ENCODE data around the gene CLCNKB.
"Not testable (repeated sequence)": the region's sequence is repeated elsewhere in the genome, so short reads cannot be mapped to it uniquely, and the experiment has no call there.

The CLCNKB gene

DNA sequence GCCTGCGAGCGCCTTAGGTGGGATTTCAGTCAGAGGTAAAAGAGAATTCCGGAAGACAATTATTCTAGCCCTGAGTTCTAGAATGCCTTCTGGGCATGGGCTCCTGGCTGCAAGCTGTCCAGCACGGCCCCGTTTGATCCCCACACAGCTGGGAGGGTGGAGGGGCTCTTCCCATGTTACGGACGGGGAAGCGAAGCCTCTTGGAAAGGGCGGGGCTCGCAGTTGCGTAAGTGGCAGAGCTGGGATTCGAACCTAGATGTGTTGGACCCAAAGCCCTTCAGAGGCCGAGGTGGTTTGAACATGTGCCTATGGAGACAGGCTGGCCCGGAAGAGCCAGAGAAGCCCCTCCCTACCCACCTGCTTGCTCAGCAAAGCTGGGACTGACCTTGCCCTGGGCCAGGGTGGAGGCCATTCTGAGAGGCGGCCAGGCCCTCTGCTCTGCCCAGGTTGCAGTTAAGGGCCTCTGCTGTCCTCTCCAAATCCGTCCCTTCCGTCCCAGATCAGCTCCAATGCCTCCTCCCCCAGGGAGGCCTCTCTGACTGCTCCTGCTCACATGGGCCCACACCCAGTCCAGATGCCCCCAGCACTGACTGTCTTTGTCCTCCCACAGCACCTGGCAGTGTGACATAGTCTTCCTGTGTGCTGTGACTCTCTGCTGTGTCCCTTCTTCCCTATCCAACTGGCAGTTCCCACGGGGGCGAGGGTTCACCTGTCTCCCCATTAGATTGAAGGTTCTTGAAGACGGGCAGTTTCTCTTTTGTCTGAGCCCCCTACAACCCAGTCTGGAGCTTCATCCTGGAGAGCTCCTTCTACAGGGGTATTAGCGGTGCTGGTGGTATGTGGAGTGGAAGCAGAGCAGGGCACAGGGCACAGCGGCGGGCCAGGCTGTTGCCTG is 24.6 kb upstream of the CLCNKB start:
- H3K27ac ChIP-seq (ENCODE audit: insufficient read depth in 1 of 2, low read depth in 1 of 2, low read length in 2 of 2, poor library complexity in 1 of 2, severe bottlenecking in 2 of 2): no peak overlapping the region
- H3K4me3 ChIP-seq (ENCODE audit: control insufficient read depth in 1 of 7, extremely low read depth in 1 of 7, insufficient read depth in 4 of 7, low read depth in 2 of 7, low read length in 6 of 7): no peak overlapping the region
- POLR2A ChIA-PET: no interaction called here
- no peaks in the 10 kb centered on the region for H3K36me3 ChIP-seq (ENCODE audit: control insufficient read depth in 4 of 4, insufficient read depth in 4 of 4, low read length in 3 of 4)
- H3K27me3 ChIP-seq (replicated peaks in 2 of 5; ENCODE audit: control insufficient read depth in 4 of 5, insufficient read depth in 5 of 5, low read length in 4 of 5): peaks cover 0 to 5% (median 0%) of the 10 kb centered on the region in 5 experiments
- peaks cover 0 to 8% (median 2%) of the 10 kb centered on the region in 4 experiments for H3K4me1 ChIP-seq (ENCODE audit: control extremely low read depth in 1 of 4, control insufficient read depth in 4 of 4, insufficient read depth in 4 of 4, low read length in 3 of 4)
- H3K9me3 ChIP-seq (ENCODE audit: control extremely low read depth in 1 of 5, control insufficient read depth in 4 of 5, insufficient read depth in 2 of 5, low read depth in 1 of 5, low read length in 4 of 5): no peaks in the 10 kb centered on the region
- CTCF ChIA-PET: interaction anchor here (1.1 to 3.2 kb wide), 5 partner anchors 10 to 38 kb away, joined by 3 to 12 read pairs (median 5); no protein-coding TSS in a partner anchor
- WGBS (ENCODE audit: insufficient coverage): 89% methylated on average over 23 of the region's 23 CpGs
- no peak for DNase-seq

DNA sequence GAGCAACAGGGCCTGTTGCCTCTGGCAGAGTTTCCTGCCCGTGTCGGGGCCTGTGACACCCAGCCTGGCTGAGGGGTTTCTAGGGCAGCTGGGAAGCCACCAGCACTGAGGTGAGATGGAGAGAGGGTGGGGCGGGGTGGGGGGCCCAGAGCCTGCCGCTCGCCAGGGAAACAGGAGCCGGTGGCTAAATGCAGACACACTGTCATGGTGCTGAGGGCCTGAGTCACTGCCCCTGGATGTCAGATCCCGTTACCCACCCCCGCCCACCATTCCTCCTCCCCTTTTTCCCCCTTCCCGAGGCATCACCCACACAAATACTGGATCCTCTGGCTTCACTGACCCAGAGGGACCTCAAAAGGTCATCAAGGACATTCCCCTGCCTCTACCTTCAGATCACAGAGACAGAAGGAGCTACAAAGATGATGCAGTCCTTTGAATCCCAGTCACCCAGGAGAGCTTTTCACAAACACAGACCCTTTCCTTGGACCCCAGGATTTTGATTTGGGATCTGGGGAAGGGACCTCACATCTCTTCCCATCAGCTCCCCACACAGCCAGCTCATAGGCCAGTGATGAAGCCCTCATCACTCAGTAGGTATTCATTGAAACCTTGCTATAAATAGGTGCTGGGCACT is 23.8 kb upstream of the CLCNKB start:
- Histone ChIP-seq H3K9me3 (ENCODE audit: control extremely low read depth in 1 of 5, control insufficient read depth in 4 of 5, insufficient read depth in 2 of 5, low read depth in 1 of 5, low read length in 4 of 5) (no peaks in the 10 kb centered on the region), H3K27ac (ENCODE audit: insufficient read depth in 1 of 2, low read depth in 1 of 2, low read length in 2 of 2, poor library complexity in 1 of 2, severe bottlenecking in 2 of 2) (no peak overlapping the region), H3K4me3 (ENCODE audit: control insufficient read depth in 1 of 7, extremely low read depth in 1 of 7, insufficient read depth in 4 of 7, low read depth in 2 of 7, low read length in 6 of 7) (no peak overlapping the region), H3K27me3 (replicated peaks in 2 of 5; ENCODE audit: control insufficient read depth in 4 of 5, insufficient read depth in 5 of 5, low read length in 4 of 5) (peaks cover 0 to 5% (median 0%) of the 10 kb centered on the region in 5 experiments), H3K4me1 (ENCODE audit: control extremely low read depth in 1 of 4, control insufficient read depth in 4 of 4, insufficient read depth in 4 of 4, low read length in 3 of 4) (peaks cover 0 to 5% (median 2%) of the 10 kb centered on the region in 4 experiments), H3K36me3 (ENCODE audit: control insufficient read depth in 4 of 4, insufficient read depth in 4 of 4, low read length in 3 of 4) (no peaks in the 10 kb centered on the region)
- 67% methylated on average over 3 of the region's 9 CpGs for WGBS (ENCODE audit: insufficient coverage)
- CTCF ChIA-PET: interaction anchor here (1.1 to 3.2 kb wide), 3 partner anchors 12 to 37 kb away, joined by 4 to 12 read pairs (median 6); no protein-coding TSS in a partner anchor
- POLR2A ChIA-PET: no interaction called here
- peak in 2 of 3 donors; percentile 36 to 46 for DNase-seq

DNA sequence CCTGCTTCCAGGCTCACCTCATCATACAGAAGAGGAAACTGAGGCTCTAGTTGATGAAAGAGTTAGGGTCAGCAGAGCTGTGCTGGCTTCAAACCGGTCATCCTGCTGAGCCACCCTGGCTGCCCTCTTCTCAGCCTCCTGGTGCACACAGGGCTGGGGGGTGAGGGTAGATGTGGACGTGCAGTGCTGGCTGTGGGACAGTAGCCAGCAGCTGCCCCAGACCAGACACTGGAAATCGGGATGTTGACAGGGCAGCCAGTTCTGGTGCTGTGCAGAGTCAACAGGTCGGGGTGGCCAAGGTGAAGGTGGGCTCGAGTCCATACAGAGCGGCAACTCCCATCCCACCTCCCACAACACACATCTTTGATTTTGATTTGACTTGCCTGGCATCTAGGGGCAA is 23.3 kb upstream of the CLCNKB start:
- WGBS (ENCODE audit: insufficient coverage): 80% methylated on average over 1 of the region's 6 CpGs
- H3K4me1 ChIP-seq (ENCODE audit: control extremely low read depth in 1 of 4, control insufficient read depth in 4 of 4, insufficient read depth in 4 of 4, low read length in 3 of 4): no peaks in the 10 kb centered on the region
- DNase-seq: no peak
- peaks cover 0 to 5% (median 0%) of the 10 kb centered on the region in 5 experiments for H3K27me3 ChIP-seq (replicated peaks in 2 of 5; ENCODE audit: control insufficient read depth in 4 of 5, insufficient read depth in 5 of 5, low read length in 4 of 5)
- no peaks in the 10 kb centered on the region for H3K36me3 ChIP-seq (ENCODE audit: control insufficient read depth in 4 of 4, insufficient read depth in 4 of 4, low read length in 3 of 4)
- no peak overlapping the region for H3K4me3 ChIP-seq (ENCODE audit: control insufficient read depth in 1 of 7, extremely low read depth in 1 of 7, insufficient read depth in 4 of 7, low read depth in 2 of 7, low read length in 6 of 7)
- H3K27ac ChIP-seq (ENCODE audit: insufficient read depth in 1 of 2, low read depth in 1 of 2, low read length in 2 of 2, poor library complexity in 1 of 2, severe bottlenecking in 2 of 2): no peak overlapping the region
- ChIA-PET CTCF (interaction anchor here (3.2 kb wide), 1 partner anchor 12 kb away, joined by 12 read pairs; no protein-coding TSS in a partner anchor), POLR2A (no interaction called here)
- H3K9me3 ChIP-seq (ENCODE audit: control extremely low read depth in 1 of 5, control insufficient read depth in 4 of 5, insufficient read depth in 2 of 5, low read depth in 1 of 5, low read length in 4 of 5): no peaks in the 10 kb centered on the region

DNA sequence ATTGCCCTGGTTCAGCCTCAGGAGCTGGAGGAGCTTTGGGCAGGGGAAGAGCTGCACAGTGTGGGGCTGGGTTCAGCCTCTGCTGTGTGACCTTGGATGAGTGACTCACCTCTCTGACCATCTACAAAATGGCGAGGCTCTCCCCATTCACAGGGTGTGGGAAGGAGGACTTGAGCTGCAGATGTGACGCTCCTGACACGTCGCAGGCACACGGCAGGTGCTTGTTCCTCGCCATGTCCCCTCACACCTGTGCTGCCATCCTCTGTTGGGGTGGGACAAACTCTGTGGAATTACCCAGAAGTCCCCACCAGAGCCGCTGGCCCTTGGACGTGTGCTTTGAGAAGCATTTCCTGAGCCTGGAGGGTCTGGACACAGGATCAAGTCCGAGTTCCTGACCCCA is 22.7 kb upstream of the CLCNKB start:
- POLR2A ChIA-PET; H3K4me1 ChIP-seq (ENCODE audit: control extremely low read depth in 1 of 4, control insufficient read depth in 4 of 4, insufficient read depth in 4 of 4, low read length in 3 of 4); H3K36me3 ChIP-seq (ENCODE audit: control insufficient read depth in 4 of 4, insufficient read depth in 4 of 4, low read length in 3 of 4); H3K27me3 ChIP-seq (replicated peaks in 2 of 5; ENCODE audit: control insufficient read depth in 4 of 5, insufficient read depth in 5 of 5, low read length in 4 of 5); H3K27ac ChIP-seq (ENCODE audit: insufficient read depth in 1 of 2, low read depth in 1 of 2, low read length in 2 of 2, poor library complexity in 1 of 2, severe bottlenecking in 2 of 2); H3K9me3 ChIP-seq (ENCODE audit: control extremely low read depth in 1 of 5, control insufficient read depth in 4 of 5, insufficient read depth in 2 of 5, low read depth in 1 of 5, low read length in 4 of 5); DNase-seq; H3K4me3 ChIP-seq (ENCODE audit: control insufficient read depth in 1 of 7, extremely low read depth in 1 of 7, insufficient read depth in 4 of 7, low read depth in 2 of 7, low read length in 6 of 7): not testable (repeated sequence)
- CTCF ChIA-PET: interaction anchor here (3.2 kb wide), 1 partner anchor 13 kb away, joined by 12 read pairs; no protein-coding TSS in a partner anchor
- 100% methylated on average over 5 of the region's 9 CpGs for WGBS (ENCODE audit: insufficient coverage)

DNA sequence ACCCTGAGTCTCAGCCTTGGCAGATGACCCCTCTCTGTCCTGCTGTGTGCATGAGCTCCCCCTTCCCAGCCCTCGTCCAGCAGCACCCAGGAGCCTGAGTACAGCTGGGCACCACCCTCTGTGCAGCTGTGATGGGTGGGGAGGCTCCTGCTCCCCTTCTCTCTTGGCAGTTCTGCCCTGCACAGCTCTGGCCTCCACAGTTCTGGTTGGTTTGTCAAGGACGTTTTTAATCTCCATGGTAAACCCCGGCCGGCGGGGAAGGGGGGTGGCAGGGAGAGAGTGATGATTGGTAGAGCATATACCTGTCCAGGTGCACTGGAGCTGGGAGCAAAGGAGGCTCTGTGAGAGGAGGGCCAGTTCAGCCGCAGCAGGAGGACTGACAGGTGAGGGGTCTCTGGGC is 21.9 kb upstream of the CLCNKB start, which contains the start of gene CLCNKA:
Gene CLCNKA (plus strand): TSS at position 356 of the 400 bp plus-strand sequence. CDS start 584 bp downstream, outside the sequence.
- H3K27me3 ChIP-seq (replicated peaks in 2 of 5; ENCODE audit: control insufficient read depth in 4 of 5, insufficient read depth in 5 of 5, low read length in 4 of 5): peaks cover 0 to 5% (median 0%) of the 10 kb centered on the region in 5 experiments
- no peak for DNase-seq
- no peak within 1 kb of the TSS for H3K4me3 ChIP-seq (ENCODE audit: control insufficient read depth in 1 of 7, extremely low read depth in 1 of 7, insufficient read depth in 4 of 7, low read depth in 2 of 7, low read length in 6 of 7)
- ChIA-PET POLR2A (no interaction called here), CTCF (no interaction called here)
- H3K36me3 ChIP-seq (ENCODE audit: control insufficient read depth in 4 of 4, insufficient read depth in 4 of 4, low read length in 3 of 4): no peaks in the 10 kb centered on the region
- 81% methylated on average over 5 of the region's 6 CpGs for WGBS (ENCODE audit: insufficient coverage)
- peaks cover 0 to under 1% (median 0%) of the 10 kb centered on the region in 4 experiments for H3K4me1 ChIP-seq (ENCODE audit: control extremely low read depth in 1 of 4, control insufficient read depth in 4 of 4, insufficient read depth in 4 of 4, low read length in 3 of 4)
- no peaks in the 10 kb centered on the region for H3K9me3 ChIP-seq (ENCODE audit: control extremely low read depth in 1 of 5, control insufficient read depth in 4 of 5, insufficient read depth in 2 of 5, low read depth in 1 of 5, low read length in 4 of 5)
- no peak within 1 kb of the TSS for H3K27ac ChIP-seq (ENCODE audit: insufficient read depth in 1 of 2, low read depth in 1 of 2, low read length in 2 of 2, poor library complexity in 1 of 2, severe bottlenecking in 2 of 2)

DNA sequence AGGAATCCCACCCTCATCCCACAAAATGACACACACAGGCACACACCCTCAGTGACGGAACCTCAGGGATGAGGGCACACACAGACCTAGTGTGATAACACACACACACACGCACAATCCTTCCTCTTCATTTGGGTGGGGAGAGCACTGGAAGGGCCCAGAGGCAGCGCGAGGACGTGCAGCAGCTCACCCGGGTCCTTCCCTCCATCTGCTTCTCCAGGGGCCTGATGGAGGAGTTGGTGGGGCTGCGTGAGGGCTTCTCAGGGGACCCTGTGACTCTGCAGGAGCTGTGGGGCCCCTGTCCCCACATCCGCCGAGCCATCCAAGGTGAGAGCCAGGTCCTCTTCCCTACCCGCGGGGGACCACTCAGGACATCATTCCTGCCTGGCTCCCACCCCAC is 21.2 kb upstream of the CLCNKB start:
- CTCF ChIA-PET: no interaction called here
- H3K4me1 ChIP-seq (ENCODE audit: control extremely low read depth in 1 of 4, control insufficient read depth in 4 of 4, insufficient read depth in 4 of 4, low read length in 3 of 4): peaks cover 0 to 6% (median 5%) of the 10 kb centered on the region in 4 experiments
- no peak overlapping the region for H3K27ac ChIP-seq (ENCODE audit: insufficient read depth in 1 of 2, low read depth in 1 of 2, low read length in 2 of 2, poor library complexity in 1 of 2, severe bottlenecking in 2 of 2)
- no peak for DNase-seq
- H3K9me3 ChIP-seq (ENCODE audit: control extremely low read depth in 1 of 5, control insufficient read depth in 4 of 5, insufficient read depth in 2 of 5, low read depth in 1 of 5, low read length in 4 of 5): no peaks in the 10 kb centered on the region
- H3K36me3 ChIP-seq (ENCODE audit: control insufficient read depth in 4 of 4, insufficient read depth in 4 of 4, low read length in 3 of 4): no peaks in the 10 kb centered on the region
- POLR2A ChIA-PET: no interaction called here
- 63% methylated on average over 5 of the region's 11 CpGs for WGBS (ENCODE audit: insufficient coverage)
- H3K27me3 ChIP-seq (replicated peaks in 2 of 5; ENCODE audit: control insufficient read depth in 4 of 5, insufficient read depth in 5 of 5, low read length in 4 of 5): peaks cover 0 to 7% (median 0%) of the 10 kb centered on the region in 5 experiments
- H3K4me3 ChIP-seq (ENCODE audit: control insufficient read depth in 1 of 7, extremely low read depth in 1 of 7, insufficient read depth in 4 of 7, low read depth in 2 of 7, low read length in 6 of 7): no peak overlapping the region
